Measurements from ENCODE around the gene TOP3B. TPM values are rescaled to one million over a fixed set of nuclear protein-coding genes. Genes with fewer than 3 reads are reported as not detected.

Gene TOP3B
- total RNA-seq, 2 experiments from 2014 or later, result 41.2 to 41.4 TPM

GRCh38 chr22:21971858-21972275 lies 10.7 kb downstream of the TOP3B start:
- Mint-ChIP-seq H3K4me3 (no peak overlapping the region), H3K36me3 (ENCODE audit: low read depth) (peaks cover 27% of the 10 kb centered on the region), H3K27me3 (ENCODE audit: low read depth) (no peaks in the 10 kb centered on the region), H3K9me3 (no peaks in the 10 kb centered on the region), H3K27ac (no peak overlapping the region), H3K4me1 (ENCODE audit: low read depth) (peaks cover 2% of the 10 kb centered on the region)
- CTCF ChIA-PET, result interaction anchor here (0.6 to 3.8 kb wide), 11 partner anchors 9 to 1706 kb away, joined by 3 to 32 read pairs (median 5); partner anchors contain the start of gene TOP3B
- DNase-seq, result no peak
- intact Hi-C loops (cut with micrococcal nuclease), result no loop called here

DNA sequence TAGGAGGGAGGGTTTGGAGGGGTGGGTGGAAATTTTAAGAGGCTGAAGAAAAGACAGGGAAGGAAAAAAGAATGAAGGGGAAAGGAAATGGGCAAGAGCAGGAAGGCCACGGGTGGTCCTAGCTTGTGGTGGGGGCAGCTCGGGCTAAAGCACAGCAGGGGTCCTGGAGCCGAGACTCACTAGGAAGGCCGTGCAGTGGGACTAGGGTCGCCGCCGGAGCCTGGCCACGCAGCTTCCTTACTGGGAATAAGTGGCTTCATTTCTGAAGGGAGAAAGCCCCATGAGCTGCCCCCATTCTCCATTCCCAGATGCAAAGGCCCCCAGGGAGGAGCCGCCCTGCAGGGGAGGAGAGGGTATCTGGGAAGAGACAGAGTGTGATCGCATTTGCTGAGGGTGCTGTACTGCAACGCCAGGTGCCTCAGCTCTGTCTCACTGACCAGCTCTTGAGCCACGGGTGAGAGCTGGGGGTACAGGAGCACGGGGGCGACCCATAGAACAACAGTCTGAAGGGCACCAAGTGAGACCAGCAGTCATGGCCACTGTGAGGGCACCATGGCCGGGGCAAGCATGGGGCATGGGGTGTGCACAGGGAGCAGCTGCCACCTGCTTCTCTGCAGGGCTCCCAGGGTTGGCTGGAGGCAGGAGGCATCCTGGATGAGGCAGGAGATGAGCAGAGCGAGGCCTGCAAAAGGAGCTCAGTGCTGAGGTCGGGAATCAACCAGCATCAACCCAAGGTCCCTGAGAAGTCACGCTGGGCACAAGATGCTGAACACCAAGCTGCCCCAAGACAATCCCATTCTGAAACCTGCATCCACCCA lies 11.6 kb downstream of the TOP3B start:
- H3K36me3 Mint-ChIP-seq (ENCODE audit: low read depth), result peaks cover 29% of the 10 kb centered on the region
- H3K27ac Mint-ChIP-seq, result no peak overlapping the region
- H3K9me3 Mint-ChIP-seq, result no peaks in the 10 kb centered on the region

GRCh38 chr22:21970037-21970799 lies 12.4 kb downstream of the TOP3B start:
- H3K36me3 Mint-ChIP-seq (ENCODE audit: low read depth), result peaks cover 29% of the 10 kb centered on the region
- H3K9me3 Mint-ChIP-seq, result no peaks in the 10 kb centered on the region
- no peak overlapping the region for H3K27ac Mint-ChIP-seq
- no peaks in the 10 kb centered on the region for H3K4me1 Mint-ChIP-seq (ENCODE audit: low read depth)
- DNase-seq, result no peak
- CTCF ChIA-PET, result interaction anchor here (0.6 to 3.8 kb wide), 2 partner anchors 11 to 31 kb away, joined by 3 to 32 read pairs; partner anchors contain the start of gene TOP3B
- no peaks in the 10 kb centered on the region for H3K27me3 Mint-ChIP-seq (ENCODE audit: low read depth)
- intact Hi-C loops (cut with micrococcal nuclease), result no loop called here
- no peak overlapping the region for H3K4me3 Mint-ChIP-seq

More for the DNA sequence above, 11.6 kb downstream of the TOP3B start:
- CTCF ChIA-PET, result interaction anchor here (0.6 to 3.8 kb wide), 4 partner anchors 11 to 273 kb away, joined by 3 to 32 read pairs (median 5); partner anchors contain the start of gene TOP3B
- no peaks in the 10 kb centered on the region for H3K27me3 Mint-ChIP-seq (ENCODE audit: low read depth)
- peaks cover 2% of the 10 kb centered on the region for H3K4me1 Mint-ChIP-seq (ENCODE audit: low read depth)
- DNase-seq, result no peak
- H3K4me3 Mint-ChIP-seq, result no peak overlapping the region
- intact Hi-C loops (cut with micrococcal nuclease), result no loop called here

DNA sequence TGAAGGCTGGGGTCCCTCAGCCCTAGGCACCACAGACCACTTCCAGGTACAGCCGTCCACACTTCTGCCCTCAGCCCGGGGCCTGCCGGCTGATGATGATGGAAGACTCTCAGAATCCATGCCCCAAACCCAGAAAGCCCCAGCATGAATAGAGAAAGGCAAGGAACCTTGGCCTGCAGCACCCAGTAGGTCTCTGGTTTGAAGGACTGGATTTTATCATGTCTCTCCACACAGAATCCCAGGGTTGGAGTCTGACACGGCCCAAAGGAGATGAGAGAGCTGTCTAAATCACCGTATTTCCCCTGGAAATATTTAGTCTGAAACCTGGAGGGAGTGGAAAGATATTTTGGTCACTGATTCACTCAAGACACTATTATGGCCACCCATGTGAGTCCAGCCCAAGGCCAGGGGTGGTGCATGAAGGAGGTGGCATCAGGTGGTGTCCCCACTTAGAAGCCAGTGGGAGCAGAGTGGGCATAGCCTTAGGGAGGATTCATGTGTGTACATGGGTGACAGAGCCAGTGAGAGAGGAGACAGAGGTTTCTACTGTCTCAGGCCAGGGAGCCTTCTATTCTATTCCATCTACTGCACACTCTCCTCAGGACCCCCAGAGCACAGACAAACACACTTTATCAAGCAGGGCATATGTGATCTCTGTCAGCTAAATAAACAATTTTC lies 14.0 kb downstream of the TOP3B start:
- intact Hi-C loops (cut with micrococcal nuclease), result no loop called here
- Mint-ChIP-seq H3K4me3 (no peak overlapping the region), H3K27ac (no peak overlapping the region), H3K4me1 (ENCODE audit: low read depth) (no peaks in the 10 kb centered on the region), H3K9me3 (no peaks in the 10 kb centered on the region), H3K27me3 (ENCODE audit: low read depth) (no peaks in the 10 kb centered on the region), H3K36me3 (ENCODE audit: low read depth) (peaks cover 29% of the 10 kb centered on the region)
- CTCF ChIA-PET, result no interaction called here
- DNase-seq, result no peak

DNA sequence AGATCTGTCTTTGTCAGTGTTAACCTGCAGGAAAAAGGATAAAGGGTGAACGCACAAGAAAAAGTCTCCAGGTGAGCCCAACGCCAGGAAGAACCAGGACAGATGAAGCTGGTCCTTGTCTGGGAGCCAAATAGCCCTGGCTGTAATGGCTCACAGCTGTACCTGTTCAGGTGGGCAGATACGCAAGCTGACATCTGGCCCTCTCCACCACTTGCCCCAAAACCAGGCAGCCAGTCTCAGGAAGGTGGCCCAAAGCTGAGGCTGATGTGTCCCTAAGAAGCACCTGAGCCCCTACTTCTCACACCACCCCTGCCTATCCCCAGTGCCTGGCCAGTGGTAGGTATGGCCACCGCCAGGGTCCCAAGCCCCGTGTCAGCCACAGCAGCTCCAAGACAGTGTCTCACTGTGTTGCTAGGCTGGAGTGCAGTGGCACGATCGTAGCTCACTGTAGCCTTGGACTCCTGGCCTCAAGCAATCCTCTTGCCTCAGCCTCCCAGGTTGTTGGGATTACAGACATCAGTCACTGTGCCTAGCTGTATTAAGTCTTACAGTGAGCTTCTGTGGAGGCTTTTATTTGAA lies 14.8 kb downstream of the TOP3B start:
- Mint-ChIP-seq H3K27me3 (ENCODE audit: low read depth) (no peaks in the 10 kb centered on the region), H3K27ac (no peak overlapping the region), H3K36me3 (ENCODE audit: low read depth) (peaks cover 33% of the 10 kb centered on the region), H3K9me3 (no peaks in the 10 kb centered on the region), H3K4me3 (no peak overlapping the region), H3K4me1 (ENCODE audit: low read depth) (no peaks in the 10 kb centered on the region)
- CTCF ChIA-PET, result interaction anchor here (0.9 kb wide), 1 partner anchor 11 kb away, joined by 3 read pairs; no protein-coding TSS in a partner anchor
- intact Hi-C loops (cut with micrococcal nuclease), result no loop called here
- DNase-seq, result no peak

DNA sequence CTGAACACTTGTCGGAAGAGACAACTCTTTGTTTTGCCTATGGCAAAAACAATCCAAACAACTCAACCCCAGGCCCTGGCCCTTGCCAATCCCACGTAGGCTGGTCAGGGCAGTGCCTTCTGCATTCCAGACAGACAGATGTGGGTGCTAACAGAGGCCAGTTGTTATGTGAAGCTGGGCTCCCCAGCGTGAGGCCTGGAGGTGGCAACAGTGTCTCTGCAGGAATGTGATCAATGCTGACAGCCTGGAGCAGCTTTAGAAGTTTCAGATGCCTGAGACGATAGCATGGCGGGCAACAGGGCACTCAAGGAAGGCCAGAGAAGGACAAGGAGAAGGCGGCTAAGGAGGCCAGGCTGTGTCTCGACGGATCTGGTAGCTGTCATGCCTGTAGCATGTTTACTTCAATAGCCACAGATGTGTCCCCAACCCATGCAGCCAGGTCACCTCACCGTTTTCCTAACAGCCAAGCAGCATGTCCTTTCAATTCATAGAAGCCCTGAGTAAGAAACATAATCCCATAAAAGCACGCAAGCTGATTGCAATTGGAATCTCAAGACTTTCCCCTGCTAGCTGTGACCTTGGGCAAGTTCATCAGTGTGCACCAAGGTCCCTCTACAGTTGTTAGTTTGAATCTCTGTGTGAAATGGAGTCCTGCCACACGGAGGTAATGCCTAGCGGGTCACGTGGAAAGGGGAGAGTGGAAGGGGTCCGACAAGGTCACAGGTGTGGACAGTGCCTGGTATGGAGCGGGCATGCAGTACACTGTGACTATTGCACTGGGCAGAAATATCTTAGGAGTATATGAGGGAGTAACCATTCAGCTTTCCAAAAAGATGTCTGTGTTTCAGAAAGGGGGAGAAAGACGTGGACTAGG lies 15.7 kb downstream of the TOP3B start:
- no peaks in the 10 kb centered on the region for H3K4me1 Mint-ChIP-seq (ENCODE audit: low read depth)
- CTCF ChIA-PET, result interaction anchor here (0.9 kb wide), 1 partner anchor 12 kb away, joined by 3 read pairs; no protein-coding TSS in a partner anchor
- H3K4me3 Mint-ChIP-seq, result no peak overlapping the region
- peaks cover 29% of the 10 kb centered on the region for H3K36me3 Mint-ChIP-seq (ENCODE audit: low read depth)
- H3K9me3 Mint-ChIP-seq, result no peaks in the 10 kb centered on the region
- H3K27me3 Mint-ChIP-seq (ENCODE audit: low read depth), result no peaks in the 10 kb centered on the region
- intact Hi-C loops (cut with micrococcal nuclease), result no loop called here
- no peak for DNase-seq
- H3K27ac Mint-ChIP-seq, result no peak overlapping the region

DNA sequence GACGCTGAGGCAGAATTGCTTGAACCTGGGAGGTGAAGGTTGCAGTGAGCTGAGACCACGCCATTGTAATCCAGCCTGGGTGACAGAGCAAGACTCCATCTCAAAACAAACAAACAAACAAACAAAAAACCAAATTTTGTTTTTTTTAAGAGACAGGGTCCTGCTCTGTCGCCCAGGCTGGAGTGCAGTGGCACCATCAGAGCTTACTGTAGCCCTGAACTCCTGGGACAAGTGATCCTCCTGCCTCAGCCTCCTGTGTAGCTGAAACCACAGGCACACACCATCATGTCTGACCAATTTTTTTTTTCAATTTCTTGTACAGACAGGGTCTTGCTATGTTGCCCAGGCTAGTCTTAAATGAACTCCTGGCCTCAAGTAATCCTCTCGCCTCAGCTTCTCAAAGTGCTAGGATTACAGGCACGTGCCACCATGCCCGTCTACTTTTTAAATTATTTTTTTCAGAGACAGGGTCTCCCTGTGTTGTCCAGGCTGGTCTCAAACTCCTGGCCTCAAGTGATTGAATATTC lies 16.8 kb downstream of the TOP3B start:
- Mint-ChIP-seq H3K27me3 (ENCODE audit: low read depth) (no peaks in the 10 kb centered on the region), H3K4me1 (ENCODE audit: low read depth) (no peaks in the 10 kb centered on the region), H3K36me3 (ENCODE audit: low read depth) (peaks cover 25% of the 10 kb centered on the region), H3K4me3 (no peak overlapping the region), H3K9me3 (no peaks in the 10 kb centered on the region), H3K27ac (no peak overlapping the region)
- intact Hi-C loops (cut with micrococcal nuclease), result no loop called here
- no peak for DNase-seq
- CTCF ChIA-PET, result no interaction called here

GRCh38 chr22:21964918-21965484 lies 17.6 kb downstream of the TOP3B start:
- Mint-ChIP-seq H3K9me3 (no peaks in the 10 kb centered on the region), H3K27ac (no peak overlapping the region), H3K27me3 (ENCODE audit: low read depth) (no peaks in the 10 kb centered on the region), H3K36me3 (ENCODE audit: low read depth) (peaks cover 22% of the 10 kb centered on the region), H3K4me3 (no peak overlapping the region), H3K4me1 (ENCODE audit: low read depth) (no peaks in the 10 kb centered on the region)
- intact Hi-C loops (cut with micrococcal nuclease), result no loop called here
- DNase-seq, result no peak
- CTCF ChIA-PET, result no interaction called here

- no peaks in the 10 kb centered on the region for H3K9me3 Mint-ChIP-seq
- no peak for DNase-seq
- no peak overlapping the region for H3K4me3 Mint-ChIP-seq
- H3K27ac Mint-ChIP-seq, result no peak overlapping the region
- peaks cover 22% of the 10 kb centered on the region for H3K36me3 Mint-ChIP-seq (ENCODE audit: low read depth)
- H3K27me3 Mint-ChIP-seq (ENCODE audit: low read depth), result no peaks in the 10 kb centered on the region
- no peaks in the 10 kb centered on the region for H3K4me1 Mint-ChIP-seq (ENCODE audit: low read depth)
- CTCF ChIA-PET, result interaction anchor here (2.1 kb wide), 1 partner anchor 8 kb away, joined by 12 read pairs; no protein-coding TSS in a partner anchor
- intact Hi-C loops (cut with micrococcal nuclease), result no loop called here
Measured at GRCh38 chr22:21964234-21964633, 18.4 kb downstream of the TOP3B start.

DNA sequence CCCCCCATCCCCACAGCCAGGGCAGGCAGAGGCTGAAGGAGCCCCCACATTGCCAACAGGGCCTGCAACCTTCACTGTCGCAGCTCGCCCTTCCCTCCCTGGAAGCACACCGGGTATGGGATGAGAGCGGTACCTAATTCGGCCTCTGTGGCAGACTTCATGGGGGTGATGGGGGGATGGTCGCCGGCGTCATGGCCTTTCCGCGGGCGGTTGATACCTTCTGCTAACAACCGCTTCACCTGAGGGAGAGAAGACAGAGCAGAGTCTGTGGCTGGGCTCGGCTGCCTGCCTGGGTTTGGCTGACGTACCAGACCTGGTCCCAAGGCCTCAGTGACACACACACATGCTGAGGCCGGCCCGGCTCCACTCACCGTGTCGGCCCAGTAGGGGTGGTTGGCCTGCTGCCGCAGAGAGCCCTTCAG lies 18.8 kb downstream of the TOP3B start:
- Mint-ChIP-seq H3K36me3 (ENCODE audit: low read depth) (peaks cover 22% of the 10 kb centered on the region), H3K4me3 (no peak overlapping the region), H3K27ac (no peak overlapping the region), H3K4me1 (ENCODE audit: low read depth) (no peaks in the 10 kb centered on the region), H3K27me3 (ENCODE audit: low read depth) (no peaks in the 10 kb centered on the region), H3K9me3 (no peaks in the 10 kb centered on the region)
- DNase-seq, result no peak
- intact Hi-C loops (cut with micrococcal nuclease), result no loop called here
- CTCF ChIA-PET, result interaction anchor here (2.1 kb wide), 1 partner anchor 9 kb away, joined by 12 read pairs; no protein-coding TSS in a partner anchor

DNA sequence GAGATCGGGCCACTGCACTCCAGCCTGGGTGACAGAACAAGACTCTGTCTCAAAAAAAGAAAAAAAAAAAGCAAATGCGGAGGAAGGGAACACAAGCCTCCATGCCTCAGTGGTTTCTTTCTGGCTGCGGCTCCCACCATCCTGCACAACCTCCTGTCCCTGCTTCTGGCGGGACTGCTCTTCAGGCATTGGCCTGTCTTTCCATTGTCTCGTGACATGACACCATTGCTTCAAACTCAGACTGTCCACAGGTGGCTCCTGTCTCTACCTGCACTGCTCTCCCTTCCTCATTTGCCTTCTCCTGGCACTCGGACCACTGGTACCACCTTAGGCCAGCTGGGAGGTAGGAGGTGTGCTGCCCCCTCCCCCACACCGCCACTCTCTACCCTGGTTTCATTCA lies 19.3 kb downstream of the TOP3B start:
- Mint-ChIP-seq H3K27ac (no peak overlapping the region), H3K9me3 (no peaks in the 10 kb centered on the region), H3K36me3 (ENCODE audit: low read depth) (peaks cover 18% of the 10 kb centered on the region), H3K27me3 (ENCODE audit: low read depth) (no peaks in the 10 kb centered on the region), H3K4me1 (ENCODE audit: low read depth) (no peaks in the 10 kb centered on the region), H3K4me3 (no peak overlapping the region)
- CTCF ChIA-PET, result interaction anchor here (2.1 kb wide), 1 partner anchor 9 kb away, joined by 12 read pairs; no protein-coding TSS in a partner anchor
- intact Hi-C loops (cut with micrococcal nuclease), result no loop called here
- DNase-seq, result no peak

Data from activated naive CD4-positive, alpha-beta T cell treated with anti-CD3 and anti-CD28 coated beads for 36 hours (primary cell).